ENCODE results near the gene ANKRD9.
"Not testable (repeated sequence)": the region's sequence is repeated elsewhere in the genome, so short reads cannot be mapped to it uniquely, and the experiment has no call there.

Gene ANKRD9

GRCh38 chr14:102538602-102539543 is 29.3 kb upstream of the ANKRD9 start:
- no peak for DNase-seq

GRCh38 chr14:102537981-102538601 is 28.5 kb upstream of the ANKRD9 start:
- no peak for DNase-seq

GRCh38 chr14:102532204-102532658 is 22.7 kb upstream of the ANKRD9 start:
- DNase-seq: no peak

- DNase-seq: no peak
These were observed 21.4 kb upstream of the ANKRD9 start for GRCh38 chr14:102530828-102531478.

GRCh38 chr14:102528431-102529170 is 19.0 kb upstream of the ANKRD9 start:
- no peak for DNase-seq

- no peak for DNase-seq
These were observed 16.4 kb upstream of the ANKRD9 start for GRCh38 chr14:102525929-102526497.

GRCh38 chr14:102525219-102525928 is 15.8 kb upstream of the ANKRD9 start:
- DNase-seq: peak; percentile 50

- peak; percentile 99 for DNase-seq
These were observed 15.1 kb upstream of the ANKRD9 start for GRCh38 chr14:102524451-102525218.

GRCh38 chr14:102523569-102524450 is 14.2 kb upstream of the ANKRD9 start:
- DNase-seq: no peak

GRCh38 chr14:102523200-102523568 is 13.6 kb upstream of the ANKRD9 start:
- DNase-seq: no peak

- DNase-seq: not testable (repeated sequence)
These were observed 10.1 kb upstream of the ANKRD9 start for GRCh38 chr14:102519709-102520108.

GRCh38 chr14:102518063-102518648 is 8.6 kb upstream of the ANKRD9 start:
- DNase-seq: no peak

- DNase-seq: no peak
These were observed 8.0 kb upstream of the ANKRD9 start for GRCh38 chr14:102517392-102518062.

- DNase-seq: peak; percentile 69
These were observed 7.2 kb upstream of the ANKRD9 start for GRCh38 chr14:102516531-102517391.

- DNase-seq: no peak
These were observed 5.6 kb upstream of the ANKRD9 start for GRCh38 chr14:102514987-102515733.

GRCh38 chr14:102513899-102514772 is 4.6 kb upstream of the ANKRD9 start:
- no peak for DNase-seq

All from activated CD4-positive, alpha-beta T cell treated with anti-CD3 and anti-CD28 coated beads for 48 hours (primary cell).